ENCODE measurements around the gene HOXB6. TPM values are rescaled to one million over a fixed set of nuclear protein-coding genes. Genes with fewer than 3 reads are reported as not detected.

Gene HOXB6
- total RNA-seq, 2 donors from 2014 or later, result not detected

DNA sequence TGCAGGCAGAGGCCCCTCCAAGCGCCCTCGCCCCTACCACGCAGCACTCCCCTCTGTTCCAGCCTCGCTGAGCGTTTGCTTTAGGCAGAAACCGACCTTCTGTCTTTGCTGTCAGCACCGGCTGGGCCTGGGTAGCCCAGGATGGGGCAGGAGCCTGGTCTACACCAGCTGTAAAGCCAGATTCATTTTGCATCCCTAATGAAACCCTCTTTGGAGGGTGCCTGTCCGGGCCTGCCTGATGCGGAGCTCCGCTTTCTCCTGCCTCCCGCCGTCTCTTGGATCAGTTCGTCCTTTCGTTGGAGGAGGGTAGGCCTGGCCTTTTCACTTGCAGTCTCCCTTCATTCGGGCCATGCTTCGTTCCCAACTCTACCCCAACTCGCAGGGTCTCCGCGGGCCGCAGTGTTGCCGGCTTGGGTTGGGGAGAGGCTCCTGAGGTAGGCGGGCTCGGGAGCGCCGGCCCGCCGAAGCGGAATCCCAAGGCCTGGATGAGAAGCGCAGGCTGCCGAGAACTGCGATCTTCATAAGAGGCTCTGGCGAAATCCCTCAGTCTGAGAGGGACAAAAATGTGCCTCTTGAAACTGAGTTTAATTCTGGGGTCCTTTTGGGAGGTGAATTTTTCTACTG, 15.2 kb upstream of the HOXB6 start:
- peaks cover 100% of the 10 kb centered on the region for H3K27me3 ChIP-seq (ENCODE audit: control insufficient read depth, insufficient read depth, low read length, poor library complexity, severe bottlenecking)
- peak; percentile 79 for DNase-seq
- Mint-ChIP-seq H3K4me3 (no peak overlapping the region), H3K9me3 (no peaks in the 10 kb centered on the region), H3K4me1 (peaks cover 3% of the 10 kb centered on the region), H3K36me3 (ENCODE audit: low read depth) (no peaks in the 10 kb centered on the region), H3K27ac (no peak overlapping the region), H3K27me3 (ENCODE audit: insufficient read depth) (peaks cover 99% of the 10 kb centered on the region)
- H3K9ac ChIP-seq (ENCODE audit: extremely low read depth, low read length, poor library complexity, severe bottlenecking), result no peak overlapping the region
- H3K9me3 ChIP-seq (ENCODE audit: control insufficient read depth, low read length), result peaks cover 8% of the 10 kb centered on the region
- WGBS, 2 experiments (ENCODE audit: insufficient coverage in 1 of 2, insufficient read length in 1 of 2), result 4 to 5% methylated on average over 16 to 32 of the region's 32 CpGs
- no peaks in the 10 kb centered on the region for H3K36me3 ChIP-seq (ENCODE audit: control insufficient read depth, insufficient read depth, low read length)
- H3K4me1 ChIP-seq (ENCODE audit: control insufficient read depth, insufficient read depth, low read length), result peaks cover 2% of the 10 kb centered on the region
- H3K27ac ChIP-seq (ENCODE audit: low read depth, low read length), result peak overlapping the region; percentile 21
- H3K4me3 ChIP-seq (ENCODE audit: low read length), result no peak overlapping the region
- no peak for TF ChIP-seq CTCF (conservative IDR thresholded peaks at IDR 0.05)

- peak; percentile 98 for TF ChIP-seq CTCF (conservative IDR thresholded peaks at IDR 0.05)
- Histone ChIP-seq H3K9ac (ENCODE audit: extremely low read depth, low read length, poor library complexity, severe bottlenecking) (no peak overlapping the region), H3K27me3 (ENCODE audit: control insufficient read depth, insufficient read depth, low read length, poor library complexity, severe bottlenecking) (peaks cover 100% of the 10 kb centered on the region), H3K27ac (ENCODE audit: low read depth, low read length) (no peak overlapping the region), H3K36me3 (ENCODE audit: control insufficient read depth, insufficient read depth, low read length) (no peaks in the 10 kb centered on the region), H3K4me3 (ENCODE audit: low read length) (no peak overlapping the region), H3K4me1 (ENCODE audit: control insufficient read depth, insufficient read depth, low read length) (peaks cover 2% of the 10 kb centered on the region), H3K9me3 (ENCODE audit: control insufficient read depth, low read length) (peaks cover 8% of the 10 kb centered on the region)
- Mint-ChIP-seq H3K4me3 (no peak overlapping the region), H3K27me3 (ENCODE audit: insufficient read depth) (peaks cover 100% of the 10 kb centered on the region), H3K36me3 (ENCODE audit: low read depth) (no peaks in the 10 kb centered on the region), H3K9me3 (no peaks in the 10 kb centered on the region), H3K4me1 (peaks cover 3% of the 10 kb centered on the region), H3K27ac (no peak overlapping the region)
- peak; percentile 99 for DNase-seq
- 4% methylated on average over 19 to 25 of the region's 25 CpGs for WGBS, 2 experiments (ENCODE audit: insufficient coverage in 1 of 2, insufficient read length in 1 of 2)
Measured at GRCh38 chr17:48618256-48618896, 13.6 kb upstream of the HOXB6 start.

DNA sequence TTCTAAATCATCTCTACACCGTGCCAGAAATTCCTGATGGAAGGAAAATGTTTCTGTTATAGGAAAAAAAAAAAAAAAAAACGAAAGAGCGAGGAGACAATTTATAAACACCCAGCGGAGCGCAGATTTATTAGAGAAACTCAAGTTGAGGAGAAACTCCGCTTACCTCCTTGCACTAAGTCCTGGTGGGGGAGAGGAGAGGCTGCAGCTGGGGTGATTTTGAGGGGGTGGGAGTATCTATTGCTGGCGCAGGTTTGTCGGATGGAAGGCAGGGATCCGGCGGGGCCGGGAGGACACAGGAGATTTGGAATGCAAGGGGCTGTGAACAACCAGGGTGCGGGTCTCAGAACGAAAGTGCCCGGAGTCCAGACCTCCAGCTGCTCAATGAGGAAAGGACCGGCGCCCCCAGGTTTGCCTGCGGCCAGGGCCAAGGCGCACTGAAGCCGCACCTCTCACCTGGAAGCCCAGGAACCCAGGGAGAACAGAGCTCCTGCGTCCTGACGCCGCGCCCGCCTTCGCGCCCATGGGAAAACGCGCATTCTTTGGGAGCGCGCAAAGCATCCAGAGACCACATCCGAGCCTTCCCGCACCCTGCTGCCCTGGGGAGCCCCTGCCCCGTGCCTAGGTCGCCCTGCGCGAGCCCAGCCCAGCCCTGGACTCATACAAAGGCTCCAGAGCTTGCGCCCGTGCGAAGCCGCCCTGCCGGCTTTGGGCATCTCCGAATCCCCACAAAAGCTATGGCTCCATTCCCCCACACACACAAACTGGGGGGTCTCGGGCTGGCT, 12.9 kb upstream of the HOXB6 start:
- peak; percentile 79 for DNase-seq
- Histone ChIP-seq H3K36me3 (ENCODE audit: control insufficient read depth, insufficient read depth, low read length) (no peaks in the 10 kb centered on the region), H3K9me3 (ENCODE audit: control insufficient read depth, low read length) (peaks cover 8% of the 10 kb centered on the region), H3K27me3 (ENCODE audit: control insufficient read depth, insufficient read depth, low read length, poor library complexity, severe bottlenecking) (peaks cover 100% of the 10 kb centered on the region), H3K4me3 (ENCODE audit: low read length) (no peak overlapping the region), H3K4me1 (ENCODE audit: control insufficient read depth, insufficient read depth, low read length) (peaks cover 2% of the 10 kb centered on the region), H3K9ac (ENCODE audit: extremely low read depth, low read length, poor library complexity, severe bottlenecking) (no peak overlapping the region), H3K27ac (ENCODE audit: low read depth, low read length) (no peak overlapping the region)
- no peak overlapping the region for H3K4me3 Mint-ChIP-seq
- no peaks in the 10 kb centered on the region for H3K36me3 Mint-ChIP-seq (ENCODE audit: low read depth)
- no peak for TF ChIP-seq CTCF (conservative IDR thresholded peaks at IDR 0.05)
- 4 to 6% methylated on average over 38 to 42 of the region's 43 CpGs for WGBS, 2 experiments (ENCODE audit: insufficient coverage in 1 of 2, insufficient read length in 1 of 2)
- peaks cover 5% of the 10 kb centered on the region for H3K4me1 Mint-ChIP-seq
- no peak overlapping the region for H3K27ac Mint-ChIP-seq
- no peaks in the 10 kb centered on the region for H3K9me3 Mint-ChIP-seq
- H3K27me3 Mint-ChIP-seq (ENCODE audit: insufficient read depth), result peaks cover 99% of the 10 kb centered on the region

All from endodermal cell (in vitro differentiated cells).